SK-N-SH (cell line): Measurements from ENCODE around the gene PCSK7. TPM values are rescaled to one million over a fixed set of nuclear protein-coding genes. Genes with fewer than 3 reads are reported as not detected.

Source experiments
- CTCF ChIA-PET: fragments of 300-600, 350-600 bp; formaldehyde crosslinking; extraction: SDS; loops from one replicate; lab custom pipeline; 2021; lab: Yijun Ruan, JAX
- POLR2A ChIA-PET: fragments of 350-600 bp; sonication (Branson Sonifier 250); formaldehyde crosslinking; extraction: SDS; loops from one replicate; lab custom pipeline; 2020; ENCODE audit warnings: antibody characterized with exemption, inconsistent platforms; lab: Yijun Ruan, JAX
- DNase-seq: peaks from one replicate; pipeline ENCODE4 v3.0.0; 2012
- H2AFZ ChIP-seq: fragments of 200-600 bp; sonication (generic); 2 replicates; pipeline ENCODE4 v1.8.1; 2016; ENCODE audit warnings: antibody characterized with exemption, mild to moderate bottlenecking, low read depth
- H3F3A ChIP-seq: fragments of 200-600 bp; sonication (generic); replicated peaks from 2 replicates; pipeline ENCODE3; 2016; ENCODE audit warnings: antibody characterized with exemption, mild to moderate bottlenecking; ENCODE audit not compliant: insufficient read depth
- H3K27ac ChIP-seq, 2 experiments: fragments of 200-500 bp in 1 of 2; fragments of 200-600 bp in 1 of 2; sonication (Bioruptor generic) in 1 of 2; sonication (generic), shearing (Covaris generic) in 1 of 2; 2 replicates each; pipeline versions ENCODE4 v1.5.1 to v1.6.1; 2014 to 2016; ENCODE audit warnings: low read depth in 2 of 2, inconsistent platforms in 1 of 2, low read length in 1 of 2, mild to moderate bottlenecking in 1 of 2, mixed read lengths in 1 of 2
- H3K27me3 ChIP-seq: fragments of 200-600 bp; sonication (generic), shearing (Covaris generic); 2 replicates; pipeline ENCODE4 v1.6.1; 2016; ENCODE audit warnings: mixed run types; ENCODE audit not compliant: insufficient read depth
- H3K36me3 ChIP-seq, 2 experiments: fragments of 200-500 bp in 1 of 2; fragments of 200-600 bp in 1 of 2; sonication (Bioruptor generic) in 1 of 2; sonication (generic) in 1 of 2; replicated peaks in 1 of 2; 2 replicates each; pipeline versions ENCODE3 to v1.5.1; 2014 to 2016; ENCODE audit warnings: low read length in 1 of 2, mild to moderate bottlenecking in 1 of 2; ENCODE audit not compliant: insufficient read depth in 2 of 2, control insufficient read depth in 1 of 2
- H3K4me1 ChIP-seq, 2 experiments: fragments of 200-500 bp in 1 of 2; fragments of 200-600 bp in 1 of 2; sonication (Bioruptor generic) in 1 of 2; sonication (generic), shearing (Covaris generic) in 1 of 2; 2 replicates each; pipeline versions ENCODE4 v1.5.1 to v1.6.1; 2014 to 2016; ENCODE audit warnings: low read depth in 1 of 2, low read length in 1 of 2, mixed run types in 1 of 2; ENCODE audit not compliant: insufficient read depth in 2 of 2, control insufficient read depth in 1 of 2
- H3K4me2 ChIP-seq: fragments of 200-600 bp; sonication (generic), shearing (Covaris generic); 2 replicates; pipeline ENCODE4 v1.6.1; 2017; ENCODE audit warnings: mixed run types
- H3K4me3 ChIP-seq, 2 experiments: fragments of 200-500 bp in 1 of 2; fragments of 200-600 bp in 1 of 2; sonication (Bioruptor generic) in 1 of 2; sonication (generic), shearing (Covaris generic) in 1 of 2; 2 replicates each; pipeline versions ENCODE4 v1.5.1 to v1.8.1; 2014 to 2016; ENCODE audit warnings: low read depth in 2 of 2, inconsistent platforms in 1 of 2, low read length in 1 of 2, mild to moderate bottlenecking in 1 of 2, mixed read lengths in 1 of 2, moderate library complexity in 1 of 2
- H3K79me2 ChIP-seq: fragments of 200-600 bp; sonication (generic); 2 replicates; pipeline ENCODE4 v1.8.1; 2017; ENCODE audit warnings: mild to moderate bottlenecking; ENCODE audit not compliant: insufficient read depth
- H3K9ac ChIP-seq: fragments of 200-600 bp; sonication (generic); 2 replicates; pipeline ENCODE4 v1.6.1; 2017; ENCODE audit warnings: mixed run types
- H3K9me2 ChIP-seq: fragments of 200-600 bp; sonication (generic); 2 replicates; pipeline ENCODE4 v1.6.1; 2017; ENCODE audit warnings: mixed run types
- H3K9me3 ChIP-seq: fragments of 200-600 bp; sonication (generic); 2 replicates; pipeline ENCODE4 v1.6.1; 2017; ENCODE audit warnings: mixed run types, mild to moderate bottlenecking, moderate library complexity
- H4K20me1 ChIP-seq: fragments of 200-600 bp; sonication (generic); 2 replicates; pipeline ENCODE4 v1.6.1; 2017; ENCODE audit warnings: mild to moderate bottlenecking, mixed run types; ENCODE audit not compliant: insufficient read depth
- CHD2 ChIP-seq: fragments of 150-350 bp; IDR thresholded peaks from 2 replicates; pipeline ENCODE4 v1.6.1; 2018; ENCODE audit warnings: low read length; ENCODE audit not compliant: partially characterized antibody
- ELF1 ChIP-seq: IDR thresholded peaks from 2 replicates; pipeline ENCODE4 v1.4.0; 2012
- EZH2phosphoT487 ChIP-seq: fragments of 200-600 bp; sonication (generic); IDR thresholded peaks from 2 replicates; pipeline ENCODE4 v1.6.1; 2017; ENCODE audit warnings: low read depth, mixed run types, mild to moderate bottlenecking, antibody characterized with exemption, moderate library complexity, borderline replicate concordance
- FOXJ3 ChIP-seq: sonication (generic); formaldehyde crosslinking; IDR thresholded peaks from 2 replicates; pipeline ENCODE4 v1.5.1; 2020; ENCODE audit warnings: mild to moderate bottlenecking, missing genetic modification reagents
- FOXM1 ChIP-seq: IDR thresholded peaks from 2 replicates; pipeline ENCODE4 v1.4.0; 2012; ENCODE audit warnings: low read depth, mild to moderate bottlenecking
- GABPA ChIP-seq: IDR thresholded peaks from 2 replicates; pipeline ENCODE4 v1.4.0; 2012; ENCODE audit warnings: low read depth, mild to moderate bottlenecking
- GATA2 ChIP-seq: sonication (generic); formaldehyde crosslinking; IDR thresholded peaks from 2 replicates; pipeline ENCODE4 v1.5.0; 2020; ENCODE audit warnings: mild to moderate bottlenecking, missing genetic modification reagents
- JUND ChIP-seq: IDR thresholded peaks from 2 replicates; pipeline ENCODE4 v1.4.0; 2012
- MEF2A ChIP-seq: IDR thresholded peaks from 2 replicates; pipeline ENCODE4 v1.4.0; 2012; ENCODE audit warnings: low read depth, borderline replicate concordance
- MXI1 ChIP-seq: IDR thresholded peaks from 2 replicates; pipeline ENCODE4 v1.6.1; 2012; ENCODE audit warnings: mild to moderate bottlenecking, low read depth, low read length, improper control_type of control experiment
- POLR2AphosphoS5 ChIP-seq: IDR thresholded peaks from 2 replicates; pipeline ENCODE4 v1.6.1; 2012; ENCODE audit warnings: low read depth, low read length
- RFX5 ChIP-seq: IDR thresholded peaks from 2 replicates; pipeline ENCODE4 v1.6.1; 2012; ENCODE audit warnings: mild to moderate bottlenecking, improper control_type of control experiment, low read length
- TAF1 ChIP-seq: IDR thresholded peaks from 2 replicates; pipeline ENCODE4 v1.6.1; 2012; ENCODE audit warnings: low read depth, mild to moderate bottlenecking, low read length, moderate library complexity, borderline replicate concordance
- TEAD4 ChIP-seq: IDR thresholded peaks from 2 replicates; pipeline ENCODE4 v1.4.0; 2012; ENCODE audit warnings: mild to moderate bottlenecking, borderline replicate concordance; ENCODE audit not compliant: insufficient read depth
- WGBS: methylation state at CpG from one replicate; pipeline ENCODE4 v1.1.6; 2017; ENCODE audit warnings: low lambda C conversion rate; 5-methylcytosine and 5-hydroxymethylcytosine counted together
- polyA plus RNA-seq, 3 experiments: library from polyadenylated mRNA; depleted of rRNA; stranded (reverse); fragments of >200 nt; gene quantifications; 2 replicates each; pipeline ENCODE4 v1.2.3, GENCODE V29; 2012
- TF ChIP-seq, protein P1 (sequence below): IDR thresholded peaks from 2 replicates; pipeline ENCODE4 v1.4.0; 2012; ENCODE audit warnings: low read depth
- TF ChIP-seq, protein P2 (sequence below): fragments of 150-350 bp; IDR thresholded peaks from 2 replicates; pipeline ENCODE4 v1.6.1; 2016; ENCODE audit warnings: mild to moderate bottlenecking, low read depth, low read length
- TF ChIP-seq, protein P3 (sequence below): IDR thresholded peaks from 2 replicates; pipeline ENCODE4 v1.6.1; 2012; ENCODE audit warnings: mild to moderate bottlenecking, low read depth, low read length, moderate library complexity
- TF ChIP-seq, protein P4 (sequence below): fragments of 200-600 bp; sonication (generic); IDR thresholded peaks from 2 replicates; pipeline ENCODE4 v1.6.1; 2017; ENCODE audit warnings: antibody characterized with exemption, mild to moderate bottlenecking, moderate library complexity

The PCSK7 gene
- polyA plus RNA-seq, 1 of the 3 experiments (the other 2 are of a cell fraction) = 49.7 TPM

DNA sequence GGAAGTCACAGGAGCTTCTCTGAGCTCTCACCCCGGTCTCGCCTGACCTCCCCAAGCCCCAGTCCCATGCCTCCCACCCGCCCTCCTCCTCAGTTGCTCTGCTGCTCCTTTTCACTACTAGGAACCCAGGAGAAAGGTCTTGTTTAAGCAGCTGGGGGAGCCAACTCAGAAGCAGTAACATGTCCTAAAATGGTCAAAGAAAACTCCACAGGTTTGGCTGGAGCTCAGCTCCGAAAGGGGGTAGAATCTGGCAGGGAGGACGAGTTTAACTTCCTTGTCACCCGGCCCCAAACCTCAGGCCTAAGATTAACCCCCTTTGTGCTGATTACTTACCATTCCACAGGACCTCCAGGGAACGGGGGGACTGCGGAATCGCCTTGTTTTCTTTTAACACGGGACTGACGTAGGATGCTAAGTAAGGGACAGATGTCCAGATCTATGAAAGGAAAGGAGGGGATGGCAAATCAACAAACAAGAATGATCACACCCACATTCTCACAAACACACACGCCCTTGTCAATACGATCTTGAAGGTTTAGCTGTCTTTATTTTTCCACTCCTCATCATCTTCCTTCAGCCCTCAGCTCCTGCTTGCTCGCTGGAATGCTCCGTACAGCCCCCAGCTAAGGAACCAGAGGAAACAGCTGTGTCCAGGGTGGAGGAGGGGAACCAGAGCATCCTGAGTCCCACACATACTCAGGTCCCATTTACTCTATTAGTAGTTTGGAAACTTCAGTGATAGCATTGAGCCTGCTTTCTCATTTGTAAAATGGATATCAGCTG lies 13.5 kb downstream of the PCSK7 start (continued):
- TF ChIP-seq, protein P1, sequence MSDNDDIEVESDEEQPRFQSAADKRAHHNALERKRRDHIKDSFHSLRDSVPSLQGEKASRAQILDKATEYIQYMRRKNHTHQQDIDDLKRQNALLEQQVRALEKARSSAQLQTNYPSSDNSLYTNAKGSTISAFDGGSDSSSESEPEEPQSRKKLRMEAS = no peak
- TF ChIP-seq MXI1 (no peak), POLR2AphosphoS5 (no peak)
- TF ChIP-seq, protein P2, sequence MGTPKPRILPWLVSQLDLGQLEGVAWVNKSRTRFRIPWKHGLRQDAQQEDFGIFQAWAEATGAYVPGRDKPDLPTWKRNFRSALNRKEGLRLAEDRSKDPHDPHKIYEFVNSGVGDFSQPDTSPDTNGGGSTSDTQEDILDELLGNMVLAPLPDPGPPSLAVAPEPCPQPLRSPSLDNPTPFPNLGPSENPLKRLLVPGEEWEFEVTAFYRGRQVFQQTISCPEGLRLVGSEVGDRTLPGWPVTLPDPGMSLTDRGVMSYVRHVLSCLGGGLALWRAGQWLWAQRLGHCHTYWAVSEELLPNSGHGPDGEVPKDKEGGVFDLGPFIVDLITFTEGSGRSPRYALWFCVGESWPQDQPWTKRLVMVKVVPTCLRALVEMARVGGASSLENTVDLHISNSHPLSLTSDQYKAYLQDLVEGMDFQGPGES = no peak
- TF ChIP-seq, all 33 proteins: peak for 0

DNA sequence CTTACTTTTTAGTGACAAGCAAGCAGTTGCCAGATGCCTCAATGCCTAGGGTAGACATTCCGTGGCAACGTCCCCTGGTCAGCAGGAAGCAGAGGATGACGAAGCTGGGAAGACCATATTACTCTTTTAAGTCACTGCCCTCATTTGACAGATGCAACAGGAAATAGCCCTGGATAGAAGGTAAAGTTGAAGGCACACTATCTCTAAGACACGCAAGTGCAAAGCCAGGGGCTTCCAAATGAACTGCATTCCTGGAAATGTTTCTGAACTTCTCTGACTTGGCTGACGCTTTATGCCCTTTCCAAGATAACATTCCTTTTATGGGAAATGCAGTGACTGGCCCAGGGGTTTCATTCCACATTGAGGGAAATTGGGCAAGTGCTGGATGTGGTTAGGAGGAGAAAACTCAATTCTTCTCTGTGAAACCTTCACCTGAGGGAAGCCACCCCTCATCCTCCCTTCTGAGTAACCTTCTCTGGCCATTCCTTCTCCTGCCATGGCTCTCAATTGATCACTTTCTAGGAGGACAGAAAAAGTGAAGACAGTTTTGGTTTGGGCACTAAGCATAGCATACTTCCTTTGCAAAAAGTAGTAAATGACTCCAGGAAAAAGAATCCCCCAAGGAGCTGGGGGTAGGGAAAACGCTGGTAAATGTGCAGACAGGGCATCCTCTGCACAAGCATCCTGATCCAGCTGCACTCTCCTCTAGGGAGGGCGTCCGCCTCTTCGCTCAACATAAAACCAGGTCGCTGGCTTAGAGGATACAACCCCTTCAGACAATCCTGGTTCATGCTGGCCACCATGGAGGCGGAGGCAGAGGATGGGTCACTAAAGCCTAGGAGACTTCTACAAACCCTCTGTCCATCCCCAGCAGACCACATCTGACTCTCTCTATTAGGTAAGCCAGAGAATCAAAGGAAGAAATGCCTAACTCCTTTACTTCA lies 14.5 kb downstream of the PCSK7 start:
- CTCF ChIA-PET = interaction anchor here (1.6 to 2.2 kb wide), 3 partner anchors 9 to 36 kb away, joined by 5 to 13 read pairs (median 6); no protein-coding TSS in a partner anchor
- H2AFZ ChIP-seq = no peak overlapping the region

DNA sequence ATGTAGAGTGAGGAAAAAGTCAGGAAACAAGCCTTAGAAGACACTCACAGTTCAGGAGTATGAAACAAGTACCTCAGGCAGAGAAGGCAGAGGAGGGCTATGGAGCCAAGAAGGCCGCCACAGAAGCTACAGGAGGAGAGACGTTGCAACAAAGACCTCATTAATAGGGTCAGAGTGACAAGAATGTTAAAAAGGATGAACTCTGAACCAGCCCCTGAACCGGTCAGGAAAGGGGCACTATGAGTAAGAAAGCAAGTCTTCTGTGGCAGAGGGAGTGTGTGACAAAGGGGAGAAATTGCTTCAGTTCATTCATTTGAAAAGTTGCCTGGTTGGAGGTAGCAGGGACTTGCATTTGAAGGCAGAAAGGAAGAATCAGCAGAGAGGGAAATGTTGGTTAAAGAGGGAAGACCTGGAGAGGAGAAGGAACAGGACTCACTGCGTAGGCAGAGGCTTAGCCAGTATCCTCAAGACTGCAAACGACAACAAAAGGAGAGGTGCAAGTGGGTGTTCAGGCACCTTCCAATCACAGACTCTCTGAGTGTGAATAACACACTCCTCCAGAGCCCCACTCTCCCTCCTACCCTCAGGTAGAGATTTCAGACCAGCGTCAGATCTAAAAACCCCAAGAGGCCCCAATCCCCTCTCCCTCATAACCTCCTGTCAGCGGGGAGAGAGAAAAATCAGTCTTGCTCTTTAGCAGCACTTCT lies 17.3 kb downstream of the PCSK7 start:
- no peaks in the 10 kb centered on the region for H3K27me3 ChIP-seq
- H3K4me1 ChIP-seq = no peaks in the 10 kb centered on the region
- H4K20me1 ChIP-seq = no peaks in the 10 kb centered on the region
- 97% methylated on average over 7 of the region's 7 CpGs for WGBS
- DNase-seq = no peak
- H3K4me3 ChIP-seq = no peak overlapping the region
- no peaks in the 10 kb centered on the region for H3K79me2 ChIP-seq
- peaks cover 18% of the 10 kb centered on the region for H3F3A ChIP-seq
- H3K36me3 ChIP-seq = peaks cover 18 to 45% of the 10 kb centered on the region in 2 experiments
- H3K9ac ChIP-seq = no peak overlapping the region
- H3K4me2 ChIP-seq = no peak overlapping the region
- no peak overlapping the region for H3K27ac ChIP-seq
- CTCF ChIA-PET = no interaction called here
- POLR2A ChIA-PET = interaction anchor here (1.2 kb wide), 1 partner anchor 11 kb away, joined by 3 read pairs; no protein-coding TSS in a partner anchor
- H3K9me3 ChIP-seq = no peaks in the 10 kb centered on the region
- no peaks in the 10 kb centered on the region for H3K9me2 ChIP-seq
- no peak overlapping the region for H2AFZ ChIP-seq
- TF ChIP-seq TEAD4 (no peak), RFX5 (no peak), CHD2 (no peak), POLR2AphosphoS5 (no peak), JUND (no peak), GABPA (no peak), TAF1 (no peak)
- TF ChIP-seq, protein P3, sequence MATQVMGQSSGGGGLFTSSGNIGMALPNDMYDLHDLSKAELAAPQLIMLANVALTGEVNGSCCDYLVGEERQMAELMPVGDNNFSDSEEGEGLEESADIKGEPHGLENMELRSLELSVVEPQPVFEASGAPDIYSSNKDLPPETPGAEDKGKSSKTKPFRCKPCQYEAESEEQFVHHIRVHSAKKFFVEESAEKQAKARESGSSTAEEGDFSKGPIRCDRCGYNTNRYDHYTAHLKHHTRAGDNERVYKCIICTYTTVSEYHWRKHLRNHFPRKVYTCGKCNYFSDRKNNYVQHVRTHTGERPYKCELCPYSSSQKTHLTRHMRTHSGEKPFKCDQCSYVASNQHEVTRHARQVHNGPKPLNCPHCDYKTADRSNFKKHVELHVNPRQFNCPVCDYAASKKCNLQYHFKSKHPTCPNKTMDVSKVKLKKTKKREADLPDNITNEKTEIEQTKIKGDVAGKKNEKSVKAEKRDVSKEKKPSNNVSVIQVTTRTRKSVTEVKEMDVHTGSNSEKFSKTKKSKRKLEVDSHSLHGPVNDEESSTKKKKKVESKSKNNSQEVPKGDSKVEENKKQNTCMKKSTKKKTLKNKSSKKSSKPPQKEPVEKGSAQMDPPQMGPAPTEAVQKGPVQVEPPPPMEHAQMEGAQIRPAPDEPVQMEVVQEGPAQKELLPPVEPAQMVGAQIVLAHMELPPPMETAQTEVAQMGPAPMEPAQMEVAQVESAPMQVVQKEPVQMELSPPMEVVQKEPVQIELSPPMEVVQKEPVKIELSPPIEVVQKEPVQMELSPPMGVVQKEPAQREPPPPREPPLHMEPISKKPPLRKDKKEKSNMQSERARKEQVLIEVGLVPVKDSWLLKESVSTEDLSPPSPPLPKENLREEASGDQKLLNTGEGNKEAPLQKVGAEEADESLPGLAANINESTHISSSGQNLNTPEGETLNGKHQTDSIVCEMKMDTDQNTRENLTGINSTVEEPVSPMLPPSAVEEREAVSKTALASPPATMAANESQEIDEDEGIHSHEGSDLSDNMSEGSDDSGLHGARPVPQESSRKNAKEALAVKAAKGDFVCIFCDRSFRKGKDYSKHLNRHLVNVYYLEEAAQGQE = no peak
- TF ChIP-seq, protein P4, sequence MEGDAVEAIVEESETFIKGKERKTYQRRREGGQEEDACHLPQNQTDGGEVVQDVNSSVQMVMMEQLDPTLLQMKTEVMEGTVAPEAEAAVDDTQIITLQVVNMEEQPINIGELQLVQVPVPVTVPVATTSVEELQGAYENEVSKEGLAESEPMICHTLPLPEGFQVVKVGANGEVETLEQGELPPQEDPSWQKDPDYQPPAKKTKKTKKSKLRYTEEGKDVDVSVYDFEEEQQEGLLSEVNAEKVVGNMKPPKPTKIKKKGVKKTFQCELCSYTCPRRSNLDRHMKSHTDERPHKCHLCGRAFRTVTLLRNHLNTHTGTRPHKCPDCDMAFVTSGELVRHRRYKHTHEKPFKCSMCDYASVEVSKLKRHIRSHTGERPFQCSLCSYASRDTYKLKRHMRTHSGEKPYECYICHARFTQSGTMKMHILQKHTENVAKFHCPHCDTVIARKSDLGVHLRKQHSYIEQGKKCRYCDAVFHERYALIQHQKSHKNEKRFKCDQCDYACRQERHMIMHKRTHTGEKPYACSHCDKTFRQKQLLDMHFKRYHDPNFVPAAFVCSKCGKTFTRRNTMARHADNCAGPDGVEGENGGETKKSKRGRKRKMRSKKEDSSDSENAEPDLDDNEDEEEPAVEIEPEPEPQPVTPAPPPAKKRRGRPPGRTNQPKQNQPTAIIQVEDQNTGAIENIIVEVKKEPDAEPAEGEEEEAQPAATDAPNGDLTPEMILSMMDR = no peak

More for the DNA sequence above, 14.5 kb downstream of the PCSK7 start:
- H3F3A ChIP-seq = peaks cover 5% of the 10 kb centered on the region
- H3K4me3 ChIP-seq = no peak overlapping the region
- peaks cover 2 to 11% of the 10 kb centered on the region in 2 experiments; a peak in 2 of 4 replicates for H3K4me1 ChIP-seq
- no peaks in the 10 kb centered on the region for H3K27me3 ChIP-seq
- H3K9me3 ChIP-seq = no peaks in the 10 kb centered on the region
- no peaks in the 10 kb centered on the region for H3K9me2 ChIP-seq
- H3K4me2 ChIP-seq = no peak overlapping the region
- peaks cover 18 to 55% of the 10 kb centered on the region in 2 experiments for H3K36me3 ChIP-seq
- H3K27ac ChIP-seq = no peak overlapping the region
- TF ChIP-seq GATA2 (CRISPR knock-in tag) (no peak), FOXM1 (no peak), ELF1 (no peak), EZH2phosphoT487 (no peak), FOXJ3 (CRISPR knock-in tag) (no peak), MEF2A (no peak)
- no peak for DNase-seq
- no peak overlapping the region for H3K9ac ChIP-seq
- H4K20me1 ChIP-seq = no peaks in the 10 kb centered on the region
- 82% methylated on average over 11 of the region's 11 CpGs for WGBS
- POLR2A ChIA-PET = no interaction called here
- no peaks in the 10 kb centered on the region for H3K79me2 ChIP-seq
